GM12878 (cell line): Measurements from ENCODE around the gene FBXL17. TPM values are rescaled to one million over a fixed set of nuclear protein-coding genes. Genes with fewer than 3 reads are reported as not detected.

Source experiments
- ATAC-seq: fragments of 200-7000 bp; cut with Tn5 transposase; 3 replicates; pipeline ENCODE4 v1.9.1; 2020; ENCODE audit warnings: mild to moderate bottlenecking, moderate library complexity
- BruUV-seq: library from RNA; stranded (reverse); fragments of 400-500 nt; replicated peaks from 2 replicates; lab custom pipeline; 2021; lab: Mats Ljungman, UMichigan
- CTCF ChIA-PET: fragments of 300-600 bp; sonication (Branson Sonifier 250); formaldehyde crosslinking; extraction: SDS; loops from one replicate; lab custom pipeline; 2021; ENCODE audit warnings: inconsistent platforms; lab: Yijun Ruan, JAX
- POLR2A ChIA-PET: fragments of 350-600 bp; formaldehyde crosslinking; extraction: SDS; loops from one replicate; lab custom pipeline; 2021; ENCODE audit warnings: inconsistent platforms; lab: Charles Lee
- RAD21 ChIA-PET: fragments of 300-600 bp; sonication (Branson Sonifier 250); formaldehyde crosslinking; loops from one replicate; lab custom pipeline; 2023; ENCODE audit warnings: antibody characterized with exemption; ENCODE audit not compliant: unreplicated experiment; lab: Charles Lee
- SMC1A ChIA-PET: fragments of 300-600 bp; sonication (Branson Sonifier 250); formaldehyde crosslinking; loops from one replicate; lab custom pipeline; 2023; ENCODE audit not compliant: unreplicated experiment, uncharacterized antibody; lab: Charles Lee
- DNase-seq: peaks from one replicate; pipeline ENCODE4 v3.0.0-alpha.2; 2011; ENCODE audit warnings: low read depth, low spot score
- FAIRE-seq: peaks from 3 replicates; lab custom pipeline; 2011; peaks lifted over from hg19 to GRCh38; lab: Jason Lieb, UNC
- H2AFZ ChIP-seq: 2 replicates; pipeline ENCODE4 v1.6.0; 2011; ENCODE audit warnings: low read depth, low read length, control low read depth; ENCODE audit not compliant: control insufficient read depth
- H3K27ac ChIP-seq: 2 replicates; pipeline ENCODE4 v1.5.1; 2011; ENCODE audit warnings: control low read depth; ENCODE audit not compliant: control insufficient read depth, insufficient read depth
- H3K27me3 ChIP-seq, 2 experiments: replicated peaks in 1 of 2; 2 replicates each; pipeline versions ENCODE4 v1.6.0 to v1.6.1; 2011; ENCODE audit warnings: low read length in 1 of 2; ENCODE audit not compliant: control insufficient read depth in 2 of 2, insufficient read depth in 2 of 2
- H3K36me3 ChIP-seq, 2 experiments: 2 replicates each; pipeline ENCODE4 v1.5.1; 2011; ENCODE audit warnings: low read length in 1 of 2; ENCODE audit not compliant: control insufficient read depth in 2 of 2, insufficient read depth in 2 of 2
- H3K4me1 ChIP-seq: 2 replicates; pipeline ENCODE4 v1.6.1; 2011; ENCODE audit warnings: mild to moderate bottlenecking, low read length, moderate library complexity, mixed read lengths; ENCODE audit not compliant: control insufficient read depth, insufficient read depth
- H3K4me2 ChIP-seq: 2 replicates; pipeline ENCODE4 v1.6.0; 2011; ENCODE audit warnings: control low read depth; ENCODE audit not compliant: control insufficient read depth, insufficient read depth
- H3K4me3 ChIP-seq: fragments of 200-600 bp; sonication (generic); 2 replicates; pipeline ENCODE4 v1.5.1; 2016
- H3K79me2 ChIP-seq: 2 replicates; pipeline ENCODE4 v1.6.0; 2011; ENCODE audit warnings: low read length; ENCODE audit not compliant: control insufficient read depth, insufficient read depth
- H3K9ac ChIP-seq: 2 replicates; pipeline ENCODE4 v1.8.0; 2011; ENCODE audit warnings: low read length, control low read depth, mixed read lengths; ENCODE audit not compliant: control insufficient read depth, insufficient read depth
- H3K9me3 ChIP-seq: replicated peaks from 3 replicates; pipeline ENCODE4 v1.5.1; 2011; ENCODE audit warnings: mild to moderate bottlenecking, low read length; ENCODE audit not compliant: control insufficient read depth, insufficient read depth
- H4K20me1 ChIP-seq: 2 replicates; pipeline ENCODE4 v1.6.0; 2011; ENCODE audit not compliant: control insufficient read depth, insufficient read depth
- EZH2 ChIP-seq: IDR thresholded peaks from 2 replicates; pipeline ENCODE4 v1.6.1; 2012; ENCODE audit warnings: low read depth, mild to moderate bottlenecking, control low read depth, inconsistent platforms, low read length, borderline replicate concordance; ENCODE audit not compliant: control insufficient read depth
- FOXM1 ChIP-seq: IDR thresholded peaks from 2 replicates; pipeline ENCODE4 v1.6.1; 2012; ENCODE audit warnings: low read depth, mild to moderate bottlenecking, inconsistent platforms, low read length, moderate library complexity
- HDGF ChIP-seq: fragments of 450-650 bp; IDR thresholded peaks from 2 replicates; pipeline ENCODE4 v1.6.1; 2016; ENCODE audit warnings: antibody characterized with exemption
- MYB ChIP-seq: fragments of 150-350 bp; IDR thresholded peaks from 2 replicates; pipeline ENCODE4 v1.6.1; 2014; ENCODE audit warnings: mild to moderate bottlenecking, low read depth, low read length, borderline replicate concordance
- NRF1 ChIP-seq: conservative IDR thresholded peaks from 2 replicates; pipeline ENCODE4 v1.6.1; 2011; ENCODE audit warnings: mild to moderate bottlenecking, low read depth, low read length, improper control_type of control experiment
- RB1 ChIP-seq: fragments of 450-650 bp; formaldehyde crosslinking; IDR thresholded peaks from 2 replicates; pipeline ENCODE4 v1.6.1; 2017; ENCODE audit warnings: mild to moderate bottlenecking, borderline replicate concordance
- STAT1 ChIP-seq: fragments of 450-650 bp; conservative IDR thresholded peaks from 2 replicates; pipeline ENCODE4 v1.6.1; 2014; ENCODE audit warnings: antibody characterized with exemption, mild to moderate bottlenecking
- WGBS: methylation state at CpG from one replicate; pipeline ENCODE4 v1.1.6; 2016; ENCODE audit warnings: low lambda C conversion rate; ENCODE audit not compliant: insufficient replicate concordance, insufficient coverage; ENCODE audit errors: missing lambda C conversion rate; 5-methylcytosine and 5-hydroxymethylcytosine counted together
- in situ Hi-C: fragments of 300-500 bp; cut with MboI; formaldehyde crosslinking; loops from 9 replicates; pipeline ENCODE4 v1.14.3; 2018; ENCODE audit warnings: mixed read lengths
- intact Hi-C: fragments of 100-400 bp; cut with micrococcal nuclease; formaldehyde crosslinking; loops from one replicate; pipeline ENCODE4 v1.14.2; 2022; ENCODE audit not compliant: unreplicated experiment
- polyA plus RNA-seq, 11 experiments: library from polyadenylated mRNA; depleted of rRNA in 4 of 11; unstranded in 6 of 11; stranded (reverse) in 5 of 11; fragments of >200 nt; fragmentation: Nextera tagmentation in 4 of 11; fragmentation: Illumina TruSeq in 1 of 11; extraction: Ambion mirVana in 4 of 11; extraction: Trizol in 1 of 11; gene quantifications; 1 replicate in 1 of 11; 2 replicates in 10 of 11; pipeline versions ENCODE4 v1.2.1 to v1.2.3, GENCODE V29; 2011 to 2016; ENCODE audit warnings: inconsistent platforms in 2 of 11, missing spikeins in 2 of 11, low read depth in 1 of 11
- total RNA-seq, 4 experiments: library from RNA; depleted of rRNA in 3 of 4; stranded (reverse); fragments of >200 nt in 3 of 4; fragmentation: Illumina TruSeq in 1 of 4; extraction: Trizol in 1 of 4; gene quantifications; 2 replicates each; pipeline versions ENCODE4 v1.2.1 to v1.2.3, GENCODE V29; 2013 to 2021
- TF ChIP-seq, protein P1 (sequence below): fragments of 450-650 bp; IDR thresholded peaks from 2 replicates; pipeline ENCODE4 v1.6.1; 2017; ENCODE audit warnings: mild to moderate bottlenecking, moderate library complexity
- TF ChIP-seq, protein P2 (sequence below): fragments of 150-350 bp; IDR thresholded peaks from 2 replicates; pipeline ENCODE4 v1.6.1; 2014; ENCODE audit warnings: mild to moderate bottlenecking, low read depth, low read length

FBXL17 gene
- total and polyA plus RNA-seq, 10 of the 15 experiments (the other 5 are each of a cell fraction or from before 2014, with no cell fraction given): 0.88 to 9.0 (median 4.4) TPM

DNA sequence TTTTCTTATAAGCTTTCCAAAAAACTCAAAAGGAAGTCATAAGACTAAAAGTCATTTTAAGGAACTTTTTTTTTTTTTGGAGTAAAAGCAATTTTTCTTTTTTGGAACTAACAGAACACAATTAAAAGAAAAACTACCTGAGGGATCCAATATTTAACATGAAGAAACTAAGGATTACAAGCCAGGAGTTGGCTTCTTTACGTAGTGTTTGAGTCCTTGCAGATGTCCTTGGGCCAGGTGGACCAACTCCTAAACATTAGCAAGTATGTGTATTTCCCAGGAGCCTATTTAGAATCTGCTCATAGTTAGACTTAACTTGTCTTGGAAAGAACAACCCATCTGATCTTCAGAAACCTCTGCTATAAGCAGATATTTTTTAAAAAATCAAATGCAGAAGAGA lies 557.1 kb downstream of the FBXL17 start:
- H2AFZ ChIP-seq: no peak overlapping the region
- FAIRE-seq (no peak), DNase-seq (no peak), ATAC-seq (no peak)
- no peak overlapping the region for H3K4me3 ChIP-seq
- no peaks in the 10 kb centered on the region for H3K36me3 ChIP-seq
- 38% methylated on average over 1 of the region's 1 CpG for WGBS
- ChIA-PET SMC1A (interaction anchor here (0.6 kb wide), 1 partner anchor 8 kb away, joined by 3 read pairs; no protein-coding TSS in a partner anchor), RAD21 (no interaction called here), POLR2A (interaction anchor here (0.7 kb wide), 1 partner anchor 492 kb away, joined by 3 read pairs; no protein-coding TSS in a partner anchor), CTCF (no interaction called here)
- no peaks in the 10 kb centered on the region for H3K27me3 ChIP-seq
- H3K4me1 ChIP-seq: no peaks in the 10 kb centered on the region
- H3K79me2 ChIP-seq: no peaks in the 10 kb centered on the region
- no TSS peak for BruUV-seq
- no peak overlapping the region for H3K27ac ChIP-seq
- TF ChIP-seq HDGF (no peak), EZH2 (no peak), NRF1 (no peak), STAT1 (no peak), FOXM1 (no peak), RB1 (no peak), MYB (no peak)
- TF ChIP-seq, protein P1, sequence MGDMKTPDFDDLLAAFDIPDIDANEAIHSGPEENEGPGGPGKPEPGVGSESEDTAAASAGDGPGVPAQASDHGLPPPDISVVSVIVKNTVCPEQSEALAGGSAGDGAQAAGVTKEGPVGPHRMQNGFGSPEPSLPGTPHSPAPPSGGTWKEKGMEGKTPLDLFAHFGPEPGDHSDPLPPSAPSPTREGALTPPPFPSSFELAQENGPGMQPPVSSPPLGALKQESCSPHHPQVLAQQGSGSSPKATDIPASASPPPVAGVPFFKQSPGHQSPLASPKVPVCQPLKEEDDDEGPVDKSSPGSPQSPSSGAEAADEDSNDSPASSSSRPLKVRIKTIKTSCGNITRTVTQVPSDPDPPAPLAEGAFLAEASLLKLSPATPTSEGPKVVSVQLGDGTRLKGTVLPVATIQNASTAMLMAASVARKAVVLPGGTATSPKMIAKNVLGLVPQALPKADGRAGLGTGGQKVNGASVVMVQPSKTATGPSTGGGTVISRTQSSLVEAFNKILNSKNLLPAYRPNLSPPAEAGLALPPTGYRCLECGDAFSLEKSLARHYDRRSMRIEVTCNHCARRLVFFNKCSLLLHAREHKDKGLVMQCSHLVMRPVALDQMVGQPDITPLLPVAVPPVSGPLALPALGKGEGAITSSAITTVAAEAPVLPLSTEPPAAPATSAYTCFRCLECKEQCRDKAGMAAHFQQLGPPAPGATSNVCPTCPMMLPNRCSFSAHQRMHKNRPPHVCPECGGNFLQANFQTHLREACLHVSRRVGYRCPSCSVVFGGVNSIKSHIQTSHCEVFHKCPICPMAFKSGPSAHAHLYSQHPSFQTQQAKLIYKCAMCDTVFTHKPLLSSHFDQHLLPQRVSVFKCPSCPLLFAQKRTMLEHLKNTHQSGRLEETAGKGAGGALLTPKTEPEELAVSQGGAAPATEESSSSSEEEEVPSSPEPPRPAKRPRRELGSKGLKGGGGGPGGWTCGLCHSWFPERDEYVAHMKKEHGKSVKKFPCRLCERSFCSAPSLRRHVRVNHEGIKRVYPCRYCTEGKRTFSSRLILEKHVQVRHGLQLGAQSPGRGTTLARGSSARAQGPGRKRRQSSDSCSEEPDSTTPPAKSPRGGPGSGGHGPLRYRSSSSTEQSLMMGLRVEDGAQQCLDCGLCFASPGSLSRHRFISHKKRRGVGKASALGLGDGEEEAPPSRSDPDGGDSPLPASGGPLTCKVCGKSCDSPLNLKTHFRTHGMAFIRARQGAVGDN: no peak
- TF ChIP-seq, protein P2, sequence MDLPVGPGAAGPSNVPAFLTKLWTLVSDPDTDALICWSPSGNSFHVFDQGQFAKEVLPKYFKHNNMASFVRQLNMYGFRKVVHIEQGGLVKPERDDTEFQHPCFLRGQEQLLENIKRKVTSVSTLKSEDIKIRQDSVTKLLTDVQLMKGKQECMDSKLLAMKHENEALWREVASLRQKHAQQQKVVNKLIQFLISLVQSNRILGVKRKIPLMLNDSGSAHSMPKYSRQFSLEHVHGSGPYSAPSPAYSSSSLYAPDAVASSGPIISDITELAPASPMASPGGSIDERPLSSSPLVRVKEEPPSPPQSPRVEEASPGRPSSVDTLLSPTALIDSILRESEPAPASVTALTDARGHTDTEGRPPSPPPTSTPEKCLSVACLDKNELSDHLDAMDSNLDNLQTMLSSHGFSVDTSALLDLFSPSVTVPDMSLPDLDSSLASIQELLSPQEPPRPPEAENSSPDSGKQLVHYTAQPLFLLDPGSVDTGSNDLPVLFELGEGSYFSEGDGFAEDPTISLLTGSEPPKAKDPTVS: no peak
- H3K9me3 ChIP-seq: no peaks in the 10 kb centered on the region; the same call in 2 of the 3 replicates
- no peak overlapping the region for H3K4me2 ChIP-seq
- in situ Hi-C loops (no loop called here), intact Hi-C loops (no loop called here)
- H3K9ac ChIP-seq: no peak overlapping the region
- H4K20me1 ChIP-seq: no peaks in the 10 kb centered on the region
